ENCODE measurements around the gene TRIM8. TPM values are rescaled to one million over a fixed set of nuclear protein-coding genes. Genes with fewer than 3 reads are reported as not detected.

TRIM8 gene
- total and polyA plus RNA-seq, 2 experiments from 2014 or later, result 59.8 to 130 TPM

- H3K36me3 ChIP-seq, result no peaks in the 10 kb centered on the region
- TF ChIP-seq CTCF (IDR thresholded peaks at IDR 0.05; ENCODE audit: low read depth, low read length), result no peak
- H3K4me1 ChIP-seq (ENCODE audit: low read depth), result peaks cover 86% of the 10 kb centered on the region
- no peaks in the 10 kb centered on the region for H3K27me3 ChIP-seq
- DNase-seq (ENCODE audit: low read depth in 1 of 2, low spot score in 1 of 2), result no peak
- H3K9me3 ChIP-seq (ENCODE audit: low read depth), result no peaks in the 10 kb centered on the region
- peak overlapping the region; percentile 94 for H3K27ac ChIP-seq
- H3K4me3 ChIP-seq, result no peak overlapping the region
These were observed 13.6 kb upstream of the TRIM8 start for GRCh38 chr10:102630663-102631062.

- no peak for DNase-seq (ENCODE audit: low read depth in 1 of 2, low spot score in 1 of 2)
- Histone ChIP-seq H3K9me3 (ENCODE audit: low read depth) (no peaks in the 10 kb centered on the region), H3K4me1 (ENCODE audit: low read depth) (peaks cover 75% of the 10 kb centered on the region), H3K27me3 (no peaks in the 10 kb centered on the region), H3K27ac (peak overlapping the region; percentile 94), H3K36me3 (no peaks in the 10 kb centered on the region), H3K4me3 (no peak overlapping the region)
- TF ChIP-seq CTCF (IDR thresholded peaks at IDR 0.05; ENCODE audit: low read depth, low read length), result no peak
These were observed 12.5 kb upstream of the TRIM8 start for GRCh38 chr10:102631525-102632393.

- peak; percentile 48 to 89 for DNase-seq (ENCODE audit: low read depth in 1 of 2, low spot score in 1 of 2)
- H3K27ac ChIP-seq, result peak overlapping the region; percentile 94
These were observed 11.7 kb upstream of the TRIM8 start for GRCh38 chr10:102632394-102633111.

GRCh38 chr10:102633287-102633686 is 11.0 kb upstream of the TRIM8 start:
- H3K9me3 ChIP-seq (ENCODE audit: low read depth), result no peaks in the 10 kb centered on the region
- DNase-seq (ENCODE audit: low read depth in 1 of 2, low spot score in 1 of 2), result peak; percentile 62 to 87
- no peaks in the 10 kb centered on the region for H3K36me3 ChIP-seq
- TF ChIP-seq CTCF (IDR thresholded peaks at IDR 0.05; ENCODE audit: low read depth, low read length), result no peak
- H3K4me3 ChIP-seq, result no peak overlapping the region
- peaks cover 59% of the 10 kb centered on the region for H3K4me1 ChIP-seq (ENCODE audit: low read depth)
- peak overlapping the region; percentile 94 for H3K27ac ChIP-seq
- no peaks in the 10 kb centered on the region for H3K27me3 ChIP-seq

More at GRCh38 chr10:102632394-102633111, 11.7 kb upstream of the TRIM8 start:
- Histone ChIP-seq H3K27me3 (no peaks in the 10 kb centered on the region), H3K4me3 (no peak overlapping the region), H3K9me3 (ENCODE audit: low read depth) (no peaks in the 10 kb centered on the region), H3K4me1 (ENCODE audit: low read depth) (peaks cover 67% of the 10 kb centered on the region), H3K36me3 (no peaks in the 10 kb centered on the region)
- peak; percentile 21 for TF ChIP-seq CTCF (IDR thresholded peaks at IDR 0.05; ENCODE audit: low read depth, low read length)

- Histone ChIP-seq H3K4me3 (no peak overlapping the region), H3K36me3 (no peaks in the 10 kb centered on the region), H3K27me3 (no peaks in the 10 kb centered on the region), H3K9me3 (ENCODE audit: low read depth) (no peaks in the 10 kb centered on the region), H3K4me1 (ENCODE audit: low read depth) (peaks cover 54% of the 10 kb centered on the region), H3K27ac (peak overlapping the region; percentile 94)
- no peak for TF ChIP-seq CTCF (IDR thresholded peaks at IDR 0.05; ENCODE audit: low read depth, low read length)
- no peak for DNase-seq (ENCODE audit: low read depth in 1 of 2, low spot score in 1 of 2)
These were observed 10.4 kb upstream of the TRIM8 start for GRCh38 chr10:102633848-102634247.
